GM21723 (cell line): ENCODE results near the gene GRIN2A.
A peak's percentile ranks its signal among the peaks of the same experiment; 100 is the strongest.

Source experiments
- ATAC-seq: cut with Tn5 transposase; IDR thresholded peaks from one replicate; pipeline ENCODE4 v1.9.1; 2021; ENCODE audit warnings: mild to moderate bottlenecking, moderate library complexity; ENCODE audit not compliant: unreplicated experiment

GRIN2A gene

GRCh38 chr16:9932919-9933653 lies 249.1 kb downstream of the GRIN2A start:
- no peak for ATAC-seq

GRCh38 chr16:9932000-9932399 lies 250.2 kb downstream of the GRIN2A start:
- no peak for ATAC-seq

GRCh38 chr16:9929836-9930235 lies 252.4 kb downstream of the GRIN2A start:
- ATAC-seq: no peak

GRCh38 chr16:9929313-9929712 lies 252.9 kb downstream of the GRIN2A start:
- peak; percentile 80 for ATAC-seq

- ATAC-seq: no peak
Measured at GRCh38 chr16:9922441-9922840, 259.8 kb downstream of the GRIN2A start.

- no peak for ATAC-seq
Measured at GRCh38 chr16:9921997-9922396, 260.2 kb downstream of the GRIN2A start.

GRCh38 chr16:9919460-9919859 lies 262.8 kb downstream of the GRIN2A start:
- ATAC-seq: no peak

- ATAC-seq: no peak
Measured at GRCh38 chr16:9917691-9918090, 264.5 kb downstream of the GRIN2A start.

- no peak for ATAC-seq
Measured at GRCh38 chr16:9913604-9914326, 268.5 kb downstream of the GRIN2A start.

GRCh38 chr16:9911989-9912388 lies 270.2 kb downstream of the GRIN2A start:
- no peak for ATAC-seq

- no peak for ATAC-seq
Measured at GRCh38 chr16:9911231-9911630, 271.0 kb downstream of the GRIN2A start.

- ATAC-seq: no peak
Measured at GRCh38 chr16:9909072-9909825, 273.0 kb downstream of the GRIN2A start.

GRCh38 chr16:9908613-9909012 lies 273.6 kb downstream of the GRIN2A start:
- no peak for ATAC-seq

- no peak for ATAC-seq
Measured at GRCh38 chr16:9907752-9908151, 274.5 kb downstream of the GRIN2A start.

GRCh38 chr16:9906218-9906617 lies 276.0 kb downstream of the GRIN2A start:
- no peak for ATAC-seq

- no peak for ATAC-seq
Measured at GRCh38 chr16:9904526-9904925, 277.7 kb downstream of the GRIN2A start.

GRCh38 chr16:9900576-9900975 lies 281.7 kb downstream of the GRIN2A start:
- no peak for ATAC-seq

GRCh38 chr16:9898555-9898954 lies 283.7 kb downstream of the GRIN2A start:
- no peak for ATAC-seq

- no peak for ATAC-seq
Measured at GRCh38 chr16:9898124-9898523, 284.1 kb downstream of the GRIN2A start.

- ATAC-seq: no peak
Measured at GRCh38 chr16:9895817-9896216, 286.4 kb downstream of the GRIN2A start.

GRCh38 chr16:9885876-9886275 lies 296.4 kb downstream of the GRIN2A start:
- no peak for ATAC-seq

- no peak for ATAC-seq
Measured at GRCh38 chr16:9885467-9885866, 296.8 kb downstream of the GRIN2A start.
